GM10266 (cell line): ENCODE data around the gene HOXA5.

ENCODE experiments used
- DNase-seq: peaks from one replicate; pipeline ENCODE4 v3.0.0; 2012; ENCODE audit errors: extremely low spot score
- CTCF ChIP-seq: IDR thresholded peaks from 2 replicates; pipeline ENCODE4 v1.5.1; 2012; ENCODE audit warnings: mild to moderate bottlenecking, low read depth; ENCODE audit not compliant: control insufficient read depth, insufficient read depth; ENCODE audit errors: missing control alignments

Gene HOXA5

GRCh38 chr7:27124096-27124901, 19.2 kb downstream of the HOXA5 start:
- TF ChIP-seq CTCF: no peak
- no peak for DNase-seq

GRCh38 chr7:27123477-27124053, 19.9 kb downstream of the HOXA5 start:
- no peak for TF ChIP-seq CTCF
- DNase-seq: no peak

GRCh38 chr7:27123007-27123476, 20.4 kb downstream of the HOXA5 start:
- no peak for DNase-seq
- no peak for TF ChIP-seq CTCF

- DNase-seq: no peak
- no peak for TF ChIP-seq CTCF
These were observed 21.2 kb downstream of the HOXA5 start for GRCh38 chr7:27122077-27122910.

GRCh38 chr7:27121684-27122076, 21.8 kb downstream of the HOXA5 start:
- no peak for TF ChIP-seq CTCF
- DNase-seq: no peak

GRCh38 chr7:27119412-27119911, 24.0 kb downstream of the HOXA5 start:
- TF ChIP-seq CTCF: no peak
- DNase-seq: no peak
